HG02852 (cell line): ENCODE data around the gene RAD1.

Experiments
- ATAC-seq: cut with Tn5 transposase; IDR thresholded peaks from one replicate; pipeline ENCODE4 v1.9.1; 2021; ENCODE audit warnings: mild to moderate bottlenecking, moderate library complexity; ENCODE audit not compliant: unreplicated experiment

RAD1 gene

DNA sequence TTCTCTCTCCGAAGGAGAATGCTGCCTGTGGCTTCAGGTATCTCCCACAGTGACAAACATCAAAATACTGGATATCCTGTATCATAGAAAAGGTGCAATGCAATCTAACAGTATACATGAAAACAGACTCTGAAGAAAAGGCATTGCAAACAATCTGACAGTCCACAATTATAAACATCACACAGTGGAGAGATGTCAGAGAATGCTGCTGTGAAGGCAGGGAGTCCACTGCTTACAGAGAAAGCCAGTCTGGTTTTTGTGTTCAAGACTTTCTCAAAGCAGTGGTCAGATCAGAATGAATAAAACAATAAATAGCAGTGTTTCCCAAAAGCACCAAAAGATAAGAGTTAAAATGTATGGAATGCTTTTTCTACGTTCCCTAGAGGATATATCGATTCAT is 47.6 kb downstream of the RAD1 start:
- ATAC-seq, result no peak

DNA sequence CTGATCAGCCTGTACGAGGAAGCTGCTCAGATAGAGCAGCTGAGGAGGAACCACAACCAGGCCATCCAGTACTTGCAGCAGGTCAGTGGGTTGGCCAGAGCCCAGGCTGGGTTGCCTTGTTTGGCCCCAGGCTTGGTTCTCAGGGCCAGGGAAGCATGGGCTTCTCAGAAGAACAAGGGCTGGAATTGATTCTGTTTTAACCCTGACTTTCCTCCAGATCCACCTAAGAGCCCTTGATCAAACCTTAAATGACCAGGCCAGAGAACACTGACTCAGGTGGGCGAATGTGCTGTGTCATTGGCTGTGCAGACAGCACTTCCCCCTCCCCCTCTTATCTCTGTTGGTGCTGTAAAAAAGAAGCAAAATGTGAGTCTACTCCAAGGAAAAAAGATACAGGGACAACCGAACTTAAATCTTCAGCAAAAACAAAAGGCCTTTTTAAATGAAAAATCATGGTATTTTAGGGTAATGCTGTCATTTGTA is 48.3 kb downstream of the RAD1 start:
- no peak for ATAC-seq

DNA sequence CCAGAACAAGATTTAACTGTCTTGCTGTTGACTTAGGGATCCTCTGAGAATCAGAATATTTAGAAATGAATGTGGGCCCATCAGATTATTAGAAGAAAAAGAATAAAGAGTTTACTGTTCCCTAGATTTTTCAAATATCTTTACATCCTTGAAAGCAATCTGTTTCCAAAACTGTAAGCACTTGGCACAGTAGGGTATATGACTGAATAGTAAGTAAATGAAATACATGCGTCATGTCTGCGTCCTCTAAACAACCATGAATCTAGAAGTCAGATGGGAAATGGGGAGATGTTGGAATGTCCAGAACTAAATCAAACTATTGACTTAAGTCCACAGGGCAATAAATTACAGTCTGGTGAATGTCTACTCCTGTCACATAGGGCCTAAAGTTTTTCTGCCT is 50.2 kb downstream of the RAD1 start:
- ATAC-seq, result no peak

DNA sequence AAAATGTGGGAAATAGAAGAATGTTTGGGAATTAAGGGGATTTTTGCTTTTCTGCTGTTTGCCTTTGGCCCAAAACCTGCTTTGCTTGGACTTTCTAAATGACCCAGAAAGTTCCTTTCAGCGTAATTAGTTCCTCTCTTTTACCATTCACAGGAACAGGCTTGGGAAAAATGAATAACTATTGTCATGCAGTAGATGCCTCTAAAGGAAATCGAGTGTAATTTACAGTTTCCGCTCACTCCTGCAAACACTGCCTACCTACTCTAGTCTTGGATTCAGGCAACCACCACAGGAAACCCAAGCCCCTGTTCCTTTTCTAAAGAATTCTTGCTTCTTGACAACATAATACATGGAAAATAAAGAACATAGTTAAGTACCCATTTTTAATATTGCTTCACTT is 51.4 kb downstream of the RAD1 start:
- no peak for ATAC-seq

DNA sequence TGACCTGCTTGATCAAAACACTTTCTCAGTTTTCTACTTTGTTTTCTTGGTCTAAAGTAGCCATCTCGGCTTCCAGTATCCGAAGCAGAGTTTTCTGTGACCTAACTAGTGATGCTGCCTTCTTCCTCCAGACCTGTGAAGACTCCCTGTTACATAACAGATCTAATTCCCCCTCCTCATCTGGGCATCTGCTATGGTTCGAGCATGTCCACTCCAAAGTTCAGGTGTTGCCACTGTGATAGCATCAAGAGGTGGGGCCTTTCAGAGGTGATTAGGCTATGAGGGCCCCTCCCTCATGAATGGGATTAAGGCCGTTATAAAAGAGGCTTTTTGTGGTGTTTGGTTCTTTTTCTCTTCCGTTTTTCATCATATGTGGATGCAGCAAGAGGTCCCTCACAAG is 56.1 kb downstream of the RAD1 start:
- no peak for ATAC-seq

DNA sequence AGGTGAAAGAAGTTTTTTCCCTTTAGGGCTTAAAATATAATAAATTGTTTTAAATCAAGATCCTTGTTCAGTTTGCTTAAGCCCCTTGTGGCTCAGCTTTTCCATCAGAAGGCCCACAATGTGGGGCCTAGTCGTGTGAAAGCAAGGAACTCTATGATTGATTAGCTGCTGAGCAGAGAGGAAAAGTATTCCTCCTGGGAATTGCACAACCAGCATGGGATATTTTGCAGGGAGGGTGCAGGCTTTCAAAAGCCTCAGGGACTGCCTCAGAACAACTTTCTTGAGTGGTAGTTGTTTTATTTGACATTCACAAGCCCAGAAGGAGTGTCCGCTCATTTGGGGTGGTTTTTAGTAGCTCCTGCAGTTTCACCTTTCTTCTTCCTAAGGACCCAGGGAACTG is 56.5 kb downstream of the RAD1 start:
- ATAC-seq, result no peak

DNA sequence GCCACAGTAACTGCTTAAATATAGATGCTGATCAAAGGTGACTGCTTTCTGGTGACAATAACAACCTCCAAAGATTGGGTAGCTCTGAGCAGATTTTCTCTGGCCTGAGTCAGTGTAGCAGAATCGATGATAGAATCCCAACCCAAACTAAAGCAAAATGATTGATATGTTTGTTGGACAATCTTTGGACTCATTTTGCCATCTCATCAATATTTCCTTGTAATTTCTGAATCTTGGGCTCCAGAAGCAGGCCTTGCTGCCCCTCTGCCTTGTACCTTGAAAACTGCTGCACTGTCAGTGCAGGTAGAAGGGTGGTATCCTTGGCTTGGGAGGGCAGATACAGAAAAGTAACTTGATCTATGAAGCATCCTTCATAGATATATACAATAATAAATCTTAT is 57.4 kb downstream of the RAD1 start:
- ATAC-seq, result no peak

DNA sequence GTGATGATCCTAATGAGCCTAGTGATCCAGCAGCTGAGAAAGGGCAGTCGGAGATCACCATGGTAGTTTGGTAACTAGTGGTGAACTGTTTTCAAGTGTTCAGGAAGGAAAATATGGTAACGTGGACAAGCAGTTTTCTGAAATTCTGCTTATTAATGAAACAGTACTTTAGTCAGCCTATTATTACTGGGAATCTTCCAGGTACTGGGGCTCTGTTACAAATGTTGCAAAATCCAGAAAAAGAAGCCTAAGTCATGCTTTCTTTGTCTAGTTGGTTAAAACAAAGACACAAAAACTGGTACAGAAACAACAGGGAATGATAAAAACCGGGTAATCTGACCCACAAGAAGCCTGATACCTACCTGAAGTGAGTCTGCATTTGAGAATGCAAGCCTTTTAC is 58.1 kb downstream of the RAD1 start:
- ATAC-seq, result no peak
